Thymus (tissue), 11 donors: Measurements from ENCODE around the gene SERPIND1. TPM values are rescaled to one million over a fixed set of nuclear protein-coding genes. Genes with fewer than 3 reads are reported as not detected.

Source experiments
- DNase-seq, 9 donors: peaks; one replicate each; pipeline ENCODE4 v3.0.0-alpha.2; 2013; ENCODE audit warnings: low spot score in 9 of 9, low read depth in 6 of 9, missing footprints in 1 of 9
- H3K27ac ChIP-seq, 2 donors: one replicate each; pipeline ENCODE4 v1.5.1; 2013; ENCODE audit warnings: control low read depth in 1 of 2, low read depth in 1 of 2, low read length in 1 of 2, mild to moderate bottlenecking in 1 of 2, moderate library complexity in 1 of 2
- H3K27me3 ChIP-seq, 2 donors: one replicate each; pipeline ENCODE4 v1.5.1; 2013; ENCODE audit warnings: low read length in 1 of 2; ENCODE audit not compliant: control insufficient read depth in 2 of 2, insufficient read depth in 1 of 2
- H3K36me3 ChIP-seq, 2 donors: one replicate each; pipeline ENCODE4 v1.5.1; 2013; ENCODE audit warnings: low read length in 1 of 2, mild to moderate bottlenecking in 1 of 2, moderate library complexity in 1 of 2; ENCODE audit not compliant: control insufficient read depth in 2 of 2, insufficient read depth in 2 of 2
- H3K4me1 ChIP-seq, 2 donors: one replicate each; pipeline ENCODE4 v1.5.1; 2013; ENCODE audit warnings: low read length in 2 of 2; ENCODE audit not compliant: control insufficient read depth in 2 of 2, insufficient read depth in 2 of 2
- H3K4me3 ChIP-seq, 2 donors: one replicate each; pipeline ENCODE4 v1.5.1; 2013; ENCODE audit warnings: low read length in 2 of 2, control low read depth in 1 of 2, mild to moderate bottlenecking in 1 of 2
- H3K9me3 ChIP-seq, 2 donors: one replicate each; pipeline ENCODE4 v1.5.1; 2013; ENCODE audit warnings: low read length in 1 of 2, mild to moderate bottlenecking in 1 of 2; ENCODE audit not compliant: control insufficient read depth in 2 of 2, insufficient read depth in 1 of 2
- WGBS: extraction: QIAGEN DNeasy Blood & Tissue Kit; methylation state at CpG from one replicate; pipeline ENCODE4 v1.1.7; 2013; 5-methylcytosine and 5-hydroxymethylcytosine counted together
- polyA plus RNA-seq: library from polyadenylated mRNA; stranded (reverse); fragments of 200-250 nt; gene quantifications from one replicate; pipeline ENCODE4 v1.2.3, GENCODE V29; 2013
- total RNA-seq: library from RNA; stranded (reverse); fragments of 120-200 nt; gene quantifications from one replicate; pipeline ENCODE4 v1.2.4, GENCODE V29; 2013
- donor health status: healthy.

The SERPIND1 gene
- total and polyA plus RNA-seq, 2 donors, result 0.05 to 0.11 TPM

GRCh38 chr22:20745119-20745518 lies 28.8 kb upstream of the SERPIND1 start:
- peaks cover 76 to 85% of the 10 kb centered on the region in 2 donors for H3K36me3 ChIP-seq
- no peaks in the 10 kb centered on the region for H3K27me3 ChIP-seq
- DNase-seq, result no peak
- H3K4me1 ChIP-seq, result no peaks in the 10 kb centered on the region
- no peak overlapping the region for H3K27ac ChIP-seq
- no peak overlapping the region for H3K4me3 ChIP-seq
- WGBS, result over 99% methylated on average over 3 of the region's 3 CpGs
- peaks cover 0 to 3% of the 10 kb centered on the region in 2 donors for H3K9me3 ChIP-seq

DNA sequence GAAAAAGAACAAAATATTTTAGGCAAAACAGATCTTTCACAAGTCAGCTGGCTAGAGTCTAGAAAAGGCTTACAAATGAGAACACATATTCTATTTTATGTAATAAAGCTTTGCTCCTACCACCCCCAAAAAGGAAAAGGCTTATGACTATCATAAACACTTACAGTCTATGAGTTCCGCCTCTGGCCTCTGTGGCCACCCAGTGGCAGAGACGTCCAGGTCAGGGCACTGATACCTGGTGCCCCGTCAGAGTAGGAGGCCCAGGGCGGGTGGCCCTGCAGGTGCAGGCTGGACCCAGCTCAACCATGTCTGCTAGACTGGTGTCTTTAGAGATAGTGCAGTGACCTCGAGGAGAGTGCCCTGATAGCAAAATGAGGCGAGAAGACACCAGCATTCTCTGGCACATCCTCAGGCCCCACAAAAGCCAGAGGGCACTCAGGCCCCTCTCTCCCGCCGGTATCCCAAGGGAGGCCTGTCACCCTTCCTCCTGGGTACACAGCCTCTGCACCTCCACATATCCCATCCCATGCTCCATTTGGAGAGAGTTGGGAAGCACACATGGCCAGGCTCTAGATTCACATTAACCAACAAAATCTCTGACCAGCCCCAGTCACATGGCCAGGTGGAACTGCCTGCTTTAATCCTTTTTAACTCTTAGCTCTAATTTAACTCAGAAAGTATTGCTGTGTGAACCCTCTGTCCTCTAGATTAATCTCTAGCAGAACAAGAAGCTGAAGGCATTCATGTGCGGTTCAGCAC lies 27.3 kb upstream of the SERPIND1 start:
- 98% methylated on average over 9 of the region's 9 CpGs for WGBS
- Histone ChIP-seq H3K36me3 (peaks cover 80 to 88% of the 10 kb centered on the region in 2 donors), H3K27ac (no peak overlapping the region), H3K9me3 (no peaks in the 10 kb centered on the region), H3K27me3 (no peaks in the 10 kb centered on the region), H3K4me3 (no peak overlapping the region), H3K4me1 (no peaks in the 10 kb centered on the region)
- no peak for DNase-seq

GRCh38 chr22:20747223-20747622 lies 26.7 kb upstream of the SERPIND1 start:
- WGBS, result 98% methylated on average over 10 of the region's 10 CpGs

GRCh38 chr22:20748082-20748481 lies 25.8 kb upstream of the SERPIND1 start:
- Histone ChIP-seq H3K4me3 (no peak overlapping the region), H3K9me3 (no peaks in the 10 kb centered on the region), H3K27ac (peak overlapping the region in 1 of 2 donors; percentile 50), H3K4me1 (peaks cover 0 to 2% of the 10 kb centered on the region in 2 donors), H3K27me3 (no peaks in the 10 kb centered on the region), H3K36me3 (peaks cover 82 to 87% of the 10 kb centered on the region in 2 donors)
- no peak for DNase-seq
- 99% methylated on average over 7 of the region's 7 CpGs for WGBS

More at GRCh38 chr22:20747223-20747622, 26.7 kb upstream of the SERPIND1 start:
- Histone ChIP-seq H3K27ac (no peak overlapping the region), H3K9me3 (no peaks in the 10 kb centered on the region), H3K27me3 (no peaks in the 10 kb centered on the region), H3K4me3 (no peak overlapping the region), H3K36me3 (peaks cover 80 to 88% of the 10 kb centered on the region in 2 donors), H3K4me1 (no peaks in the 10 kb centered on the region)
- no peak for DNase-seq

DNA sequence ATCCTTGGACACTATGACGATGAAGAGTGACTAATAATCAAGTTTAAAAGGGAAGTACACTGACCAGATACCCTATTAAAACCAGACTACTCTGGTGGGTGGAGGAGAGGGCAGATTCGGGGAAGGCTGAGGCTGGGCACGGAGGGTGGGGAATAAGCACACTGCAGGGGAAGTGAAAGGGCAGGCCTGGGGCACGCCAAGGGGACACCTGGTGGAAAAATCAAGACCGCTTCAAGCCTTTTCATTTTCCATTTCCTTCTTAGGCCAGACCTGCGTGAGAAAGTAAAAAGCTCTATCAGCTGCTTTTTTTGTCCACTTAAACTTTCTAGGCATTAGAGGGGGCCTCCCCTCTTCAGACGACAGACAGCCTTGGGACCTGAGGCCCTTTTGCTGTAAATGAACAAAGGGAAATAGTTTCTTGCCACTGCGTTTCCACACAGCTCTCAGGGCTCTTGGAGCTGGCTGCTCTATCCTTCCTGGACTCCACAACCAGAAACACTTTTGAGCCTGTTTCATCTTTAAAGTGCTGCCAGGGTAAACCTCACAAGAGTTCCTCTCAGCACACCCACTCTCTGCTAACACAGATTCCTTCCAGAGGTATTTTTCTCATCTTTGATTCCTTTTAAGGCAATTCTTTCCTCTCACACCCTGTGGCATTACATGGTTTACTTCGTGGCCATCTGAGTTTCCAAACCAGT lies 25.0 kb upstream of the SERPIND1 start:
- no peak for DNase-seq
- H3K36me3 ChIP-seq, result peaks cover 83 to 87% of the 10 kb centered on the region in 2 donors
- H3K9me3 ChIP-seq, result no peaks in the 10 kb centered on the region
- H3K4me3 ChIP-seq, result no peak overlapping the region
- no peaks in the 10 kb centered on the region for H3K27me3 ChIP-seq
- WGBS, result 94% methylated on average over 9 of the region's 9 CpGs
- H3K27ac ChIP-seq, result peak overlapping the region in 1 of 2 donors; percentile 56
- peaks cover 0 to 2% of the 10 kb centered on the region in 2 donors for H3K4me1 ChIP-seq

- Histone ChIP-seq H3K27me3 (no peaks in the 10 kb centered on the region), H3K27ac (peak overlapping the region in 1 of 2 donors; percentile 56), H3K9me3 (no peaks in the 10 kb centered on the region), H3K4me3 (no peak overlapping the region), H3K36me3 (peaks cover 81 to 82% of the 10 kb centered on the region in 2 donors), H3K4me1 (peaks cover 0 to 2% of the 10 kb centered on the region in 2 donors)
- 97% methylated on average over 3 of the region's 3 CpGs for WGBS
- DNase-seq, result no peak
These were observed 24.5 kb upstream of the SERPIND1 start for GRCh38 chr22:20749453-20749852.

DNA sequence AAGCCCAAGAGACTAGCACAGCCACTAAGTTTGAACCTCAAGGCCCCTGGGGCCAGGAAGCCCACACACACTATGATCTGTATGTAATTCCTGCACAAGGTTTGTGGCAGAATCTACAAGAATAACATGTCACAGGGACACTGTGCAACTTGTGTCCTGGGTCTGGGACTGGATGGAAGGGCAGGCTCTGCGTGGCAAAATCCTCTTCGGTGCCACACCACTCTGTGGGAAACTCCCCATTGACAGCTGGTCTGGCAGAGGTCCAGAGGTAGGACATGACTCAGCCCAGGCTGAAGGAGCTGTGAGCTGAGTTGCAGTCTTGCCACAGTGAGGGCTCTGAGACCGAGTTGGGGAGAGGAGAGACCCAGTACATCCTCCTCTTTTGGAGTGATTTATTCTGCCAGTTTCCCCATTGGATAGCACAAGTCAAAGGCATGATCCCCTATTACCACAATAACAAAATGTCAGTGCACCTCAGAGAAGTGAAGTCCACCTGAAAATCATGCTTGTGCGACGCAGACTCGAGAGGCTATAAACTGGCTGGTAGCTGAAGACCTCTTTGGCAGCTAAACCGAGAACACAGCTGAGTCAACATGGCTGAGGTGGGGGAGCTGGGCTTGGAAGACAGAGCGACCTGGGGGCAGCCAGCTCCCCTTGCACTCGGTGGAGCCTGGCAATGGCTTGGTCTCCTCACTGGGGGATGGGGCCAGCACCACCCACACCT lies 23.3 kb upstream of the SERPIND1 start:
- peaks cover 0 to 2% of the 10 kb centered on the region in 2 donors for H3K4me1 ChIP-seq
- H3K36me3 ChIP-seq, result peaks cover 71 to 72% of the 10 kb centered on the region in 2 donors
- 88% methylated on average over 9 of the region's 9 CpGs for WGBS
- no peak for DNase-seq
- no peak overlapping the region for H3K27ac ChIP-seq
- no peaks in the 10 kb centered on the region for H3K27me3 ChIP-seq
- no peak overlapping the region for H3K4me3 ChIP-seq
- no peaks in the 10 kb centered on the region for H3K9me3 ChIP-seq

DNA sequence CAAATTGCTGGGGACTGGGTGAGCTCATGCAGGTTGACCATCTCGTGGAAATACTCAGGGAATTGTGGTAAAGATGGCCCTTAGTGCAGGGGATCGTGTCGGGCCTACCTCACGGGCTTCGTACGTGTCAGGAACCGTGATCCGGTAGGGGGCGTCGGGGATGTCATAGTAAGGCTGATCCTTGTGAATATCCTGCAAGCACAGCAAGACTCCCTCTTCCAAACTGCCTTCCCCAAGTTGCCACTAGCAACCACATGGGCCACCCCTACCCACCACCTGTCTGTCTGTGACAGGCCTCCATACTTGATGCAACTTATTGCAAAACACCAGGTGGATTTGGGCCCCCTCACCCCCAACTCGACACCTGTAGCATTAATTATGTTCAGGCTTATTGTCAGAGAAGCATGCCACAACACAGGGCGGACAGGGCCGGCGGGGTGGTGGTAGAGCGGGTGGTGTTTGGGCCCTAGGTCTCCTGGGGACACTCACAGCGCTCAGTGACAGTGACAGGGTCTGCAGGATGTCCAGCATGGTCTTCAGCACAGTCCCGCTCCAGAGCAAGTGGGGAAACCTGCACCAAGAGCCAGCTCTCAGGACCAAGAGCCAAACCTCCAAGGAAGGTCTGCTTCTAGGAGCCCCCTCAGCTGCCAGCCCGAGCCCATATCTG lies 22.6 kb upstream of the SERPIND1 start:
- DNase-seq, result no peak
- Histone ChIP-seq H3K4me3 (no peak overlapping the region), H3K27me3 (no peaks in the 10 kb centered on the region), H3K36me3 (peaks cover 67 to 71% of the 10 kb centered on the region in 2 donors), H3K9me3 (no peaks in the 10 kb centered on the region), H3K4me1 (peaks cover 0 to 2% of the 10 kb centered on the region in 2 donors), H3K27ac (no peak overlapping the region)
- WGBS, result 97% methylated on average over 18 of the region's 18 CpGs
